Measurements from ENCODE around the gene TMEM273. TPM values are rescaled to one million over a fixed set of nuclear protein-coding genes. Genes with fewer than 3 reads are reported as not detected.

The TMEM273 gene
- polyA plus RNA-seq, 1 of the 3 experiments (the other 2 are of a cell fraction) = not detected

DNA sequence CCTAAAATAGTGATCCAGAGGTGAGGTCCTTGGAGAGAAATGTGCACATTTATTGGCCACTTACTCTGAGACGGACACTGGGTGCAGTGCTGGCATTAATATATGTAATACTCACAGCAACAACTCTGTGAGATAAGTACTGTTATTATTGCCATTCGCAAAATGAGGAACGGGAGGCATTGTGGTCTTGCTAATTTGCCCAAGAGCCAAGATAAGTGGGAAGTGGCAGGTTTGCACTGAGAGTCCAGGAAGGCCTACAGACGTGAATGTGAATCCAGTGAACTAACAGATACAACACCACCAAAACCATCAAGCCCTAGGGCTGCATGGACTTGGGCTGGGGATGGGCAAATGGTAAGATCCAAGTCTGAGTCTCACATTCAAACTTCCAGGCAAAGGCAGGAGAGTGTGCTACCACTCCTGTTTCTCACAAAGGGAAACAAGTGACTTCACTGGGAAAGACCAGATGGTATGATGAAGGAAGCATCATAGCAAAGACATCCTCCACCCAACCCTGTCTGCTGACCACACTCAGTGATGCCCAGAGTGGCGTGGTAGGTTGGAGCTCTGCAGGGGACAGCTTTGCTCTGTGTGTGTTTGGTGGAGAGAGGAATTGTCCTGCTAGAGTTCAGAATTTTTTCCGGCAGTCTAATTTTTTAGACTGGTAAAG is 19.2 kb downstream of the TMEM273 start:
- no peak for DNase-seq
- TF ChIP-seq, protein P1, sequence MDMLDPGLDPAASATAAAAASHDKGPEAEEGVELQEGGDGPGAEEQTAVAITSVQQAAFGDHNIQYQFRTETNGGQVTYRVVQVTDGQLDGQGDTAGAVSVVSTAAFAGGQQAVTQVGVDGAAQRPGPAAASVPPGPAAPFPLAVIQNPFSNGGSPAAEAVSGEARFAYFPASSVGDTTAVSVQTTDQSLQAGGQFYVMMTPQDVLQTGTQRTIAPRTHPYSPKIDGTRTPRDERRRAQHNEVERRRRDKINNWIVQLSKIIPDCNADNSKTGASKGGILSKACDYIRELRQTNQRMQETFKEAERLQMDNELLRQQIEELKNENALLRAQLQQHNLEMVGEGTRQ (IDR thresholded peaks at IDR 0.05; ENCODE audit: borderline replicate concordance, low read depth, low read length) = no peak
- TF ChIP-seq ELF1 (IDR thresholded peaks at IDR 0.05) (no peak), SIN3A (IDR thresholded peaks at IDR 0.05; ENCODE audit: borderline replicate concordance, low read depth, low read length) (no peak)
- TF ChIP-seq, protein P2, sequence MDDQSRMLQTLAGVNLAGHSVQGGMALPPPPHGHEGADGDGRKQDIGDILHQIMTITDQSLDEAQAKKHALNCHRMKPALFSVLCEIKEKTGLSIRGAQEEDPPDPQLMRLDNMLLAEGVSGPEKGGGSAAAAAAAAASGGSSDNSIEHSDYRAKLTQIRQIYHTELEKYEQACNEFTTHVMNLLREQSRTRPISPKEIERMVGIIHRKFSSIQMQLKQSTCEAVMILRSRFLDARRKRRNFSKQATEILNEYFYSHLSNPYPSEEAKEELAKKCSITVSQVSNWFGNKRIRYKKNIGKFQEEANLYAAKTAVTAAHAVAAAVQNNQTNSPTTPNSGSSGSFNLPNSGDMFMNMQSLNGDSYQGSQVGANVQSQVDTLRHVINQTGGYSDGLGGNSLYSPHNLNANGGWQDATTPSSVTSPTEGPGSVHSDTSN (IDR thresholded peaks at IDR 0.05) = no peak
- Histone ChIP-seq H3K9me2 (no peaks in the 10 kb centered on the region), H3K4me1 (ENCODE audit: control insufficient read depth in 1 of 2, insufficient read depth in 2 of 2, low read depth in 1 of 2, low read length in 1 of 2) (peaks cover 0 to 20% of the 10 kb centered on the region in 2 experiments; a peak in 1 of 4 replicates), H3K79me2 (ENCODE audit: insufficient read depth) (no peaks in the 10 kb centered on the region), H3K27ac (ENCODE audit: low read depth in 2 of 2, low read length in 1 of 2) (no peak overlapping the region), H3K36me3 (replicated peaks in 1 of 2; ENCODE audit: control insufficient read depth in 1 of 2, insufficient read depth in 2 of 2, low read length in 1 of 2) (no peaks in the 10 kb centered on the region), H3K27me3 (ENCODE audit: insufficient read depth) (no peaks in the 10 kb centered on the region), H3K4me2 (no peak overlapping the region), H3K4me3 (ENCODE audit: low read depth in 2 of 2, low read length in 1 of 2) (no peak overlapping the region), H2AFZ (ENCODE audit: low read depth) (no peak overlapping the region), H3K9me3 (no peaks in the 10 kb centered on the region), H3K9ac (no peak overlapping the region), H4K20me1 (ENCODE audit: insufficient read depth) (no peaks in the 10 kb centered on the region), H3F3A (replicated peaks; ENCODE audit: insufficient read depth) (no peaks in the 10 kb centered on the region)
- ChIA-PET CTCF (interaction anchor here (1.3 kb wide), 1 partner anchor 284 kb away, joined by 4 read pairs; no protein-coding TSS in a partner anchor), POLR2A (no interaction called here)
- WGBS (ENCODE audit: low lambda C conversion rate) = 58% methylated on average over 6 of the region's 6 CpGs

DNA sequence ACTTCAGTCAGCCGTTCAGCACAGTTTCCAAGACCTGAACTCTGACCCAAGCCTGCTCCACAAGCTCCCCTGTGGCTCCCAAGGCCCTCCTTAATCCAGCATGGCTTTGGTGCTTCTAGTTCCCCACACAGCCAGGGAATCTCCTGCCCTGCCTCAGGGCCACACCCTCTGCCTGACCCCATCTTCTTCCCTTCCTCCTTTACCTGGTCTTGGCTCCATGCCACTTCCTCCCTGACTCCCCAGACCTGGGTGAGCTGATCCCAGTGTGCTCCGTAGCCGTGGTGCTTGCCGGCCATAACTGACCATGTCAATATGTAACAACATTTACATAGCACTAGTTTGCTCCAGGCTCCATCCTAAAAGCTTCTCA is 20.0 kb downstream of the TMEM273 start:
- ChIA-PET CTCF (interaction anchor here (1.3 to 1.6 kb wide), 4 partner anchors 22 to 510 kb away, joined by 3 to 5 read pairs (median 4); no protein-coding TSS in a partner anchor), POLR2A (no interaction called here)
- H3K27ac ChIP-seq (ENCODE audit: low read depth in 2 of 2, low read length in 1 of 2) = no peak overlapping the region
- TF ChIP-seq GATA2 (CRISPR knock-in tag; IDR thresholded peaks at IDR 0.05) (no peak), POLR2AphosphoS5 (IDR thresholded peaks at IDR 0.05; ENCODE audit: low read depth, low read length) (no peak), RXRA (IDR thresholded peaks at IDR 0.05; ENCODE audit: borderline replicate concordance, low read depth) (no peak), MXI1 (IDR thresholded peaks at IDR 0.05; ENCODE audit: low read depth, low read length) (no peak), FOXM1 (IDR thresholded peaks at IDR 0.05; ENCODE audit: low read depth) (no peak), FOSL2 (IDR thresholded peaks at IDR 0.05; ENCODE audit: borderline replicate concordance, low read depth) (no peak), NRF1 (IDR thresholded peaks at IDR 0.05; ENCODE audit: low read depth, low read length) (no peak), FOXJ3 (CRISPR knock-in tag; IDR thresholded peaks at IDR 0.05) (no peak), NFIC (IDR thresholded peaks at IDR 0.05; ENCODE audit: borderline replicate concordance) (no peak), TCF12 (IDR thresholded peaks at IDR 0.05) (no peak)
- TF ChIP-seq, protein P3, sequence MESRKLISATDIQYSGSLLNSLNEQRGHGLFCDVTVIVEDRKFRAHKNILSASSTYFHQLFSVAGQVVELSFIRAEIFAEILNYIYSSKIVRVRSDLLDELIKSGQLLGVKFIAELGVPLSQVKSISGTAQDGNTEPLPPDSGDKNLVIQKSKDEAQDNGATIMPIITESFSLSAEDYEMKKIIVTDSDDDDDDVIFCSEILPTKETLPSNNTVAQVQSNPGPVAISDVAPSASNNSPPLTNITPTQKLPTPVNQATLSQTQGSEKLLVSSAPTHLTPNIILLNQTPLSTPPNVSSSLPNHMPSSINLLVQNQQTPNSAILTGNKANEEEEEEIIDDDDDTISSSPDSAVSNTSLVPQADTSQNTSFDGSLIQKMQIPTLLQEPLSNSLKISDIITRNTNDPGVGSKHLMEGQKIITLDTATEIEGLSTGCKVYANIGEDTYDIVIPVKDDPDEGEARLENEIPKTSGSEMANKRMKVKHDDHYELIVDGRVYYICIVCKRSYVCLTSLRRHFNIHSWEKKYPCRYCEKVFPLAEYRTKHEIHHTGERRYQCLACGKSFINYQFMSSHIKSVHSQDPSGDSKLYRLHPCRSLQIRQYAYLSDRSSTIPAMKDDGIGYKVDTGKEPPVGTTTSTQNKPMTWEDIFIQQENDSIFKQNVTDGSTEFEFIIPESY (IDR thresholded peaks at IDR 0.05; ENCODE audit: borderline replicate concordance, low read depth) = no peak
- TF ChIP-seq, protein P2 (IDR thresholded peaks at IDR 0.05) = no peak
- H3K4me1 ChIP-seq (ENCODE audit: control insufficient read depth in 1 of 2, insufficient read depth in 2 of 2, low read depth in 1 of 2, low read length in 1 of 2) = peaks cover 0 to 20% of the 10 kb centered on the region in 2 experiments; a peak in 1 of 4 replicates
- no peak overlapping the region for H3K4me2 ChIP-seq
- 49% methylated on average over 4 of the region's 4 CpGs for WGBS (ENCODE audit: low lambda C conversion rate)
- H2AFZ ChIP-seq (ENCODE audit: low read depth) = no peak overlapping the region
- no peak overlapping the region for H3K9ac ChIP-seq
- no peaks in the 10 kb centered on the region for H4K20me1 ChIP-seq (ENCODE audit: insufficient read depth)
- H3K79me2 ChIP-seq (ENCODE audit: insufficient read depth) = no peaks in the 10 kb centered on the region
- H3F3A ChIP-seq (replicated peaks; ENCODE audit: insufficient read depth) = no peaks in the 10 kb centered on the region
- H3K9me2 ChIP-seq = no peaks in the 10 kb centered on the region
- H3K27me3 ChIP-seq (ENCODE audit: insufficient read depth) = no peaks in the 10 kb centered on the region
- no peak for DNase-seq
- no peak overlapping the region for H3K4me3 ChIP-seq (ENCODE audit: low read depth in 2 of 2, low read length in 1 of 2)
- H3K9me3 ChIP-seq = no peaks in the 10 kb centered on the region
- H3K36me3 ChIP-seq (replicated peaks in 1 of 2; ENCODE audit: control insufficient read depth in 1 of 2, insufficient read depth in 2 of 2, low read length in 1 of 2) = no peaks in the 10 kb centered on the region

Data from SK-N-SH (cell line).